ENCODE results near the gene OPCML.

The OPCML gene

GRCh38 chr11:133265530-133266035 is 266.7 kb downstream of the OPCML start:
- Histone ChIP-seq H3K36me3 (ENCODE audit: low read length) (no peaks in the 10 kb centered on the region), H4K20me1 (ENCODE audit: low read depth, low read length) (no peaks in the 10 kb centered on the region), H3K4me2 (ENCODE audit: low read depth, low read length, poor library complexity, severe bottlenecking) (no peak overlapping the region), H3K4me3 (ENCODE audit: insufficient read depth, low read length, poor library complexity, severe bottlenecking) (no peak overlapping the region), H3F3A (ENCODE audit: insufficient read depth) (no peaks in the 10 kb centered on the region), H3K9ac (ENCODE audit: low read length) (no peak overlapping the region), H3K27me3 (ENCODE audit: low read length) (no peaks in the 10 kb centered on the region), H3K9me3 (ENCODE audit: insufficient read depth, low read length) (no peaks in the 10 kb centered on the region), H2AFZ (ENCODE audit: low read depth, low read length, severe bottlenecking) (no peak overlapping the region), H3K79me2 (ENCODE audit: insufficient read depth, low read length) (no peaks in the 10 kb centered on the region), H3K27ac (ENCODE audit: low read depth, low read length) (no peak overlapping the region), H3K9me2 (replicated peaks; ENCODE audit: insufficient read depth, low read length) (no peaks in the 10 kb centered on the region)
- TF ChIP-seq EZH2phosphoT487 (conservative IDR thresholded peaks at IDR 0.05; ENCODE audit: low read length) (no peak), CTCF (IDR thresholded peaks at IDR 0.05; ENCODE audit: insufficient read depth, low read length, poor library complexity, severe bottlenecking) (no peak)

- no peak overlapping the region for H3K4me3 ChIP-seq (ENCODE audit: insufficient read depth, low read length, poor library complexity, severe bottlenecking)
- no peaks in the 10 kb centered on the region for H4K20me1 ChIP-seq (ENCODE audit: low read depth, low read length)
- H3K9me3 ChIP-seq (ENCODE audit: insufficient read depth, low read length), result no peaks in the 10 kb centered on the region
- no peak overlapping the region for H3K27ac ChIP-seq (ENCODE audit: low read depth, low read length)
- H3F3A ChIP-seq (ENCODE audit: insufficient read depth), result no peaks in the 10 kb centered on the region
- no peaks in the 10 kb centered on the region for H3K36me3 ChIP-seq (ENCODE audit: low read length)
- no peaks in the 10 kb centered on the region for H3K27me3 ChIP-seq (ENCODE audit: low read length)
- no peak overlapping the region for H2AFZ ChIP-seq (ENCODE audit: low read depth, low read length, severe bottlenecking)
- H3K4me2 ChIP-seq (ENCODE audit: low read depth, low read length, poor library complexity, severe bottlenecking), result no peak overlapping the region
- H3K9ac ChIP-seq (ENCODE audit: low read length), result no peak overlapping the region
- no peaks in the 10 kb centered on the region for H3K79me2 ChIP-seq (ENCODE audit: insufficient read depth, low read length)
- TF ChIP-seq EZH2phosphoT487 (conservative IDR thresholded peaks at IDR 0.05; ENCODE audit: low read length) (no peak), CTCF (IDR thresholded peaks at IDR 0.05; ENCODE audit: insufficient read depth, low read length, poor library complexity, severe bottlenecking) (no peak)
- H3K9me2 ChIP-seq (replicated peaks; ENCODE audit: insufficient read depth, low read length), result no peaks in the 10 kb centered on the region
Measured at GRCh38 chr11:133263332-133263731, 269.0 kb downstream of the OPCML start.

- H3F3A ChIP-seq (ENCODE audit: insufficient read depth), result no peaks in the 10 kb centered on the region
- TF ChIP-seq CTCF (IDR thresholded peaks at IDR 0.05; ENCODE audit: insufficient read depth, low read length, poor library complexity, severe bottlenecking) (no peak), EZH2phosphoT487 (conservative IDR thresholded peaks at IDR 0.05; ENCODE audit: low read length) (no peak)
- no peaks in the 10 kb centered on the region for H3K9me3 ChIP-seq (ENCODE audit: insufficient read depth, low read length)
- no peaks in the 10 kb centered on the region for H4K20me1 ChIP-seq (ENCODE audit: low read depth, low read length)
- H3K27ac ChIP-seq (ENCODE audit: low read depth, low read length), result no peak overlapping the region
- H3K4me2 ChIP-seq (ENCODE audit: low read depth, low read length, poor library complexity, severe bottlenecking), result no peak overlapping the region
- no peak overlapping the region for H2AFZ ChIP-seq (ENCODE audit: low read depth, low read length, severe bottlenecking)
- no peak overlapping the region for H3K9ac ChIP-seq (ENCODE audit: low read length)
- no peaks in the 10 kb centered on the region for H3K79me2 ChIP-seq (ENCODE audit: insufficient read depth, low read length)
- H3K4me3 ChIP-seq (ENCODE audit: insufficient read depth, low read length, poor library complexity, severe bottlenecking), result no peak overlapping the region
- H3K27me3 ChIP-seq (ENCODE audit: low read length), result no peaks in the 10 kb centered on the region
- H3K9me2 ChIP-seq (replicated peaks; ENCODE audit: insufficient read depth, low read length), result no peaks in the 10 kb centered on the region
- H3K36me3 ChIP-seq (ENCODE audit: low read length), result no peaks in the 10 kb centered on the region
Measured at GRCh38 chr11:133258751-133259150, 273.6 kb downstream of the OPCML start.
